RPMI8226 (cell line): ENCODE results near the gene ZBED4.

Experiments
- DNase-seq: peaks from one replicate; pipeline ENCODE4 v3.0.0-alpha.2; 2015

The ZBED4 gene

DNA sequence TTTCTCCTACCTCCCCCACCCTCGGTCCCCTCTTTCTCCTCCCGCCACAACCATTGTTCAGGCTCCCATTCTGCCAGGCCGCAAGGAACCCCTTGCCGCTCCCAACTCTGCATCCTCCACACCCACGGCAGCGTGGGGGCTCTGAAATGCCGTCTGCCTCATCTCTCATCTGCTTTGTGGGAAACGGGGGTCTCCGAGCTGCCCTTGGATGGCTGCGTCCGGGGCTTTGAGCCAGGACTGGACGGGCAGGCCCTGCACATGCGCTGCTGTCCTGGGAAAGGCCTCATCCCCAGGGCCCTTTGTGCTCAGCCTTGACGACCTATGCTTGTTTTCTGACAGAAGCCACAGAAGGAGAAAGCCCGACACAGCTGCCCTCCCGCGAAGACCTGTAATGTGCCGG is 73.3 kb downstream of the ZBED4 start:
- no peak for DNase-seq

DNA sequence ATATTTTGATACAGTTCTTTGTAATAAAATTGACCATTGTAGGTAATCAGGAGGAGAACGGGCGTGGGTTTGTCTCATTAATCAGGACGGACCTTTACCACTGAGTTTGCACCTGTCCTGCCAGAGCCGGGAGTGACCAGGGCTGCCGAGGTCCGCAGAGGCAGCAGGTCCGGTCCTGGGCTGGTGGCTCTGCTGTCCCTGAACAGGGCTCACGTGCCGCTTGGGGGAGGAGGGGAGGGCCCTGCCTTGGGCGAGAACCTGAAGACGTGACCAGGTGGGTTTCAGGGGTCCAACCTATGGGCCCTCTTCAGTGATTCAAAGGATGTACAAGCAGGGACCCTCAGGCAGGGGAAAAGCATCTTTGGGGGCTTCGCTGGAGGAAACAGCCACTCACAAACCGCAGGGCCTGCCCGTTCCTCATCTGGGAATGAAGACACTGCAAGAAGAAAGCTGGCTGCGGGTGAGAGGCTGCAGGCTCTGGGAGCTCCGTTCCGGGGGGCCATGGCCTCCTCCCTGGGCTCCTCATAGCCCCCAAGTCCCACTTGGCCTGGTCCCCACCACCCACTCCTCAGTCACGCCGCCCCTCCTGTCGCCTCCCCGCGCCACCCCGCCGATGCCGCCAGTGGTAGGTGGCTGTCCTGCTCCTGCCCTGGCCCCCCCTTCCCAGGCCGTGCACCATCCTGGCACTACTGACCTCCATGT is 74.0 kb downstream of the ZBED4 start:
- DNase-seq: no peak

DNA sequence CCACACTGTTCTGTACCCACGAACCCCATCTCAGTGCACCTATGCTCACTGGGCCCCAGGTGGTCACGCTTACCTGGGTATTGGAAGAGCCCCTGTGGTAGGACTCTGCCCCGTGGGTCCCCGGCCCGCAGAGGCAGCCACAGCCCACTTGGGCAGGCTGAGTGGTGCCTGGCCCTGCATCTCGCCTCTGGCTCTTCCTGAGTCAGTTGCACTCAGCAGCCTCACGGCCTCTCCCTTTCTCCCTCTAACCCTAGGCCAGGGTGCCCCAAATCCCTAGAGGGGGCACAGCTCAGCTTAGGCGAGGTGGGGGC is 74.5 kb downstream of the ZBED4 start:
- no peak for DNase-seq

DNA sequence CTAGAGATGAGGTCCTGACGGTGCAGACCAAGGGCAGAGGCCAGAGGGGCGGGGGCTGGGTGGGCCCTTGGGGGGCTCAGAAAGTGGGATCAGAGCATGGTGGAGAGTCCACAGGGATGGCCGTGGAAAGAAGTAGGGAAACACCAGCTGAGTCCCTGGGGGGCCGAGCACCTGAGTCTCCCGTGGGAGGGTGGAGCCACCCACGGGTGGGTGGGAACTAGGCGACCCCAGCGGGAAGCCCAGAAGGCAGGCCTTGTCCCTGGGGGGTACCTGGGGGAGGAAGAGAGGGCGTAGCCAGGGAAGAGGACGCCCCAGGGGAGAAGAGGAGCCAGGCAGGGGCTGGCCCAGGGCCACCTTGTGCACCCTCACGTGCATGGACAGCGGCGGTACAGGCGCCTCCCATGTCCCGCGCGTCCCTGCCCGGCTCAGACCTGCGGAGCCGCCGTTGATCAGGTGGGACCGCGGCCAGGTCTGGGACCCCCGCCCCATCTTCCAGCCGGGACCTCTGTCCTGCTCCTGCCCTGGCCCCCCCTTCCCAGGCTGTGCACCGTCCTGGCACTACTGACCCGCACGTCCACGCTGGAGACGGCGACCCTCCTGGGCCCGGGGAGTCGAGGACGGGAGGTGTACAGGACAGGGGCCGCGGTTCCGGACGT is 75.0 kb downstream of the ZBED4 start:
- no peak for DNase-seq

DNA sequence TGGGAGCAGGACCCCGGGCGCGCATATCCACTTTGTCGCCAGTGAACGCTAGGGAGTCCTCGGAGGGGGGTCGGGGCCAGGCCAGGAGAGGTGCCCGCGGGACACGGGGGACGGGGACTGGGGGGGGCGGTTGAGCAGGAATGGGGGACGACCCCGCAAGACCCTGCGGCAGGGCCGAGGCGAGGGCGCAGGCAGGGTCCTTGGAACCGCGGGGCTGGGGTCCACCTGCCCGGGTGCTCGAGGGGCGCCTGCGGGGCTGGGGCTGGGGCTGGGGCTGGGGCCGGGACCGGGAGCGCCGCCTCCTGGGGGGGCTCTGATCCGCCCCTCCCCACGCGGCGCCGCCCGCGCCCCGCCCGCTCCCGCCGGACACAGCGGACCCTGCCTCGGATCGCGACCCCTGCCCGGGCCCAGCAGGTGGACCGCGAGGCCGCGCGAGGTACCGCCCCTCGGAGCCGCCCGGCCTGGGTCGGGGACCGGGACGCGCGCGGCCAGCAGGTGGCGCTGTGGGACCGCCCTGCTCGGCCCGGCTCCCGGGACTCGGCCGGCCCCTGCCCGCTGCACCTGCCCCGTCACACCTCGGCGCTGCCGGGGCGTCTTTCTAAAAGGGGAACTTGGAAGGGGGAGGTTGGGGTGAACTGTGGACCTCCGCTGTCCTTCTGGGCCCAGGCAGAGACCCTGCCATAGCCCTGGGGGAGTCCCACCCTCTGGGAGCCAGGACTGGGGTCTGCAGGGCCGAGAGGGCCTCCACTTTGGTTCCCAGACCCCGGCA is 75.8 kb downstream of the ZBED4 start:
- DNase-seq: peak; percentile 85

DNA sequence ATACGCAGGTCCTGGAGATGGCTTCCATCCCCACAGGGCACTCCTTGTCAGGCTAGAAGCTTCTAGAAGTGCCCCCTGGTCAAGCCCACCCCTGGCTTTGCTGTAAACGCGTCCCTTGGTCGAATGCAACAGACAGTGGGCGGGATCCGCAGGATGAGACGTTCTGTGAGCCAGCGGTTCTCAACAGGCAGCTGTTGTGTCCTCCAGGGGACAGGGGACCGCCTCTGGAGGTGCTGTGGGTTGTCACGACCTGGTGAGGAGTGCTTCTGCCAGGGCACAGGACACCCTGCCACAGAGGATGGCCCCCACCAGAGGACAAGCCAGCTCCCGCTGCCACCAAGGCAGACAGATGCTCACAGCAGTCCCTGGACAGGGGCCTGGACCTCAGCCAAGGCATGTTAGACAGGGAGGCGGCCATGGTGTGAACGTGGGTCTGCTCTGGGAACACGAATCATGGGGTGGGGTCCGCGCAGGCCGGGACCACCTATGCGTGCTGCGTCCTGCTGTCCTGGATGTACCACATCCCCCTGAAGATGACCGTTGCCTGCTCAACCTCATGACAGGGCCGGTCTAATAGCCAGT is 76.4 kb downstream of the ZBED4 start:
- DNase-seq: no peak

DNA sequence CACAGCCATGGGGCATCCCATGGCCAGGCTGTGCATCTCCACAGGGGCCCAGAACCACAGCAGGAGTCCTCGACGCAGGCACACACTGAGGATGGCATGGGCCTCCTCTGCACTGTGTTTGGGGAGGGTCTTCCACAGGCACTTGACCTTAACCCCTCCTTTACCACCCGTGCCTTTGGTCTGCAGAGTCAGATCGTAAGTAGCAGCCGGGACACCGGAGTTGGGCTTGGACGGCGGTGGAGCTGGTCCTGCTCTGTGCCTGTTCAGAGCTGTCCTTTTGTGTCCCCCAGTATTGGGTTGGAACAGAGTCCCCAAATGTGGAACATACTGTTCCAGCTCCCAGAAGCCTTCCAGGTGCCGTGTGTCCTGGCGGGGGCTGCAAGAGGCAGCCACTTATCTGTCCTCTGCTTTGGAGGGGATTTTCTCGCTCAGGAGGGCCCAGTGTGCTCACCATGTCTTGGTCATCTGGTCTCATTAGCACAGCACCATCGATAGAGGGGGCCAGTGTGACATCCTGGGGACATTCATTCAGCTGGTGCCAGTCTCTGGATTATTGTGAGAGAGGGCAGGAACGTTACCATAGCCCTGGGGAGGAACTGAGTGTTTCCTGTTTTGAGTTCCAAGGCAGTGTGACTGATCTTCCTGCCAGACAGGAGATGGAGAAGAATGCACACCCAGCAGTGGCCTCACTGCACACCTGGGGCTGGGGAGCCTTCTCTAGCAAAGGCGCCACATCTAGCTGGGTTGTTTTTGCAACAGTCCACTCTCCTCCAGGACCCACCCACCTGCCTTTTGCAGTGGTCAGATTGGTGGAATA is 77.2 kb downstream of the ZBED4 start:
- peak; percentile 94 for DNase-seq

DNA sequence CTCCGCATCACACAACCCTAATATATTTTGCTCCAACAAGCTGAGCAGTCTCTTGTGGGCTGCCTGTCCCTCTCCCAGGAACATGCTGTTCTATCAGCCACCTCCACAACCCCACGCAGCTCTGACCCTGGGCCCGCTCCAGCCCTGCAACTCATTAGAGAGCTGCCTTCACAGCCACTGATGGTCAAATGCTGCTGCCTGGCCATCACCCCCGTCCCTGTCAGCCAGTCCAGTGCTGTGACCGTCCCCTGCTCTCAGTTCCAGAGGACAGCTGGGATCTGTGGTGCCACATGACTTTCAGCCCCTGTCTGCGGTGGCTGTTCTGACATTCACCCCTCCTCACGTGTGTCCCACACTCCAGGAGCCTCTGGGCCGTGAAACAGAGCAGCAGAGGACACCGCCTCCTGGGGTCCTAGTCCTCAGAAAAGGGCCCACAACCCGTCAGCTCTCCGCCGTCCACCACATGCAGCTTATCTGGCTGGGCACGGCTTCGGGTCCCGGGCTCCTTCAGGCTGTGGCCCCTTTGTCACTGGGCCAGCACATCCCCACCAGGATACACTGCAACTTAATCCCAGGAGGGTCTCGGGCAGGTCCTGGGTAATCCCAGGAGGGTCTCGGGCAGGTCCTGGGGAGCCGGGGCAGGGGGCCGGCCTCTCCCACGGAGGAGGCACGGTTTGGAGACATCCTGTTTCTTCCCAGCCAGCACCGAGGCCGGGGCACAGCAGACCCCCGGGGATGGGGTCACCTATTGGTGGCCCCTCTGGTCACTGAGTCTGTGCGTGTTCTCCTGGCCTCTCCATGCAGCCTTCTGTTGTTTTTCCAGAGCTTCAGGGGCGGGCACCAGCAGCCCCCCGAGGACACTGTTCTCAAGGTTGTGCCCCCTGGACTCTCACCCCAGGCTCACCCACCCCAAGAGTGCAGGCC is 79.9 kb downstream of the ZBED4 start:
- DNase-seq: peak; percentile 54

DNA sequence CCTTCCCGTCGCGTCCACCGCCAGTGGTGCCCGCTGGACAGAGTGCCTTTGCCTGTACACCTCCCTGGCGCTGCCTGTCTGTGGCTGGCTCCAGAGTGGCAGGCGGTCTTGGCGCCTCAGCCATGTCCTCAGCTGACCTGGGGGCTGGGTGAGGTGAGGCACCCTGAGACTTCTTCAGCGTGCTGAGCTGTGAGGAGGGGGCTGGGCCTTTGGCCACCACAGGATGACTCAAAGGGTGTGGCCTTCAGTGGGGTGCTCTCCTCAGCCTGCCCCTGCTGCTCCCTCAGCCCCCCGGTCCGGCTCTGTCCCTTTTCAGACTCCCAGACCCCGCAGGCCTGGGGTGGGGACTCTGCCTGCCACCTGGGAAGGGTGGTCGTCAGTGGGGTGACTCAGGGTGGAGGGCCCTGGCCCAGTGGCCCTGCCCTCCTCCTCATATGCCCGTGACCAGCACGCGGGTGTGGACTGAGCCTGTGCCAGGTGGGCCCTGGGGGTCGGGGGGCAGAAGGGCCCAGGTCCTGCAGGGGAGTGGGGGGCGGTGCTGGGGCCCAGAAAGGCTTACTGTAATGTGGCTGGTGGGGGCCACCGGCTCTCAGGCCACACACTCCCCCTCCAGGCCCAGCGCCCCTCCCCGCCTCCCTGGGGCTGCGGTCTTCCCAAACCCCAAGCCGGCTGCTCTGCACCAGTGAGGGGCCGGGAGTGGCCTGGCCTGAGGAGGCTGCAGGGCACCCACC is 80.7 kb downstream of the ZBED4 start:
- DNase-seq: peak; percentile 95

DNA sequence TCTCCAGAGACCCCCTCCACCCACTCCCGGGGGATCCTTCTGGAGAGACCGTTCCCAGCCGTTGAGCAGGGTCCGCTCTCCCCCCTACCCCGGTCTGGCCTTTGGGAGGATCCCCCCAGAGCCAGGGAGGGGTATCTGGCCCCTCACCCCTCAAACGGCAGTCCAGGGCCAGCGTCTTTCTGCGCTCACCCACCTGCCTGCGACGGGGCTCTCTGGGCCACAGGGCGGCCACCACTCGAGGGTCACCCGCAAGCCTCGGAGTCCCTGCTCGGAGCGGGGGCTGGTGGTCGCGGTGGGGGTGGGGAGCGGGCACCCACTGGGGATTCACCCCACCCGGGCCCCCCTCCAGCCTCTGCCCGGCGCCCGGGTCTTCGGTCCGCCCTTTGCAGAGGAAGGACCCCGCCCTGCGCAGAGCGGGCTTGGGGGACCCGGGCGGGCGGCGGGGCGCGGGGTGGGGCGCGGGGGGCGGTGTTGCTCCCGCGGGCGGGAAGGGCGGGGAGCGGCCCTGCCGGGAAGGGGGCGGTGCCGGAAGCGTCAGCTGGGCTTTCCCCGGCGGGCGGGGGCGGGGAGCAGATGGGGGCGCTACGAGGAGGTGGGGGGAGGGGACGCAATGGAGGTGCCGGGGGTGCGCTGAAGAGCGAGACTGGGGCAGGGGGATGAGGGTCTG is 81.4 kb downstream of the ZBED4 start:
- peak; percentile 93 for DNase-seq

DNA sequence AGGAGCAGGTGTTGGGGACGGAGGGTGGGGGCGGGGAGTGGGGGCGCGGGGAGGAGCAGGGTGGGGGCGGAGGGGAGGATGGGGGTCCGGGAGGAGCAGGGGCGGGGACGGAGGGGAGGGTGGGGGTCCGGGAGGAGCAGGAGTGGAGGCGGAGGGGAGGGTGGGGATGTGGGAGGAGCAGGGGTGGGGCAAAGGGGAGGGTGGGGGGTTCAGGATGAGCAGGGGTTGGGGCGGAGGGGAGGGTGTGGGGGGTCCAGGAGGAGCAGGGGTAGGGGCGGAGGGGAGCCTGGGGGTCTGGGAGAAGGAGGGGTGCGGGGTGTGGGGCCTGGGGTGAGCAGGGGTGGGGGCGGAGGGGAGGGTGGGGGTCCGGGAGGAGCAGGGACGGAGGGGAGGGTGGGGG is 81.9 kb downstream of the ZBED4 start:
- DNase-seq: no peak

DNA sequence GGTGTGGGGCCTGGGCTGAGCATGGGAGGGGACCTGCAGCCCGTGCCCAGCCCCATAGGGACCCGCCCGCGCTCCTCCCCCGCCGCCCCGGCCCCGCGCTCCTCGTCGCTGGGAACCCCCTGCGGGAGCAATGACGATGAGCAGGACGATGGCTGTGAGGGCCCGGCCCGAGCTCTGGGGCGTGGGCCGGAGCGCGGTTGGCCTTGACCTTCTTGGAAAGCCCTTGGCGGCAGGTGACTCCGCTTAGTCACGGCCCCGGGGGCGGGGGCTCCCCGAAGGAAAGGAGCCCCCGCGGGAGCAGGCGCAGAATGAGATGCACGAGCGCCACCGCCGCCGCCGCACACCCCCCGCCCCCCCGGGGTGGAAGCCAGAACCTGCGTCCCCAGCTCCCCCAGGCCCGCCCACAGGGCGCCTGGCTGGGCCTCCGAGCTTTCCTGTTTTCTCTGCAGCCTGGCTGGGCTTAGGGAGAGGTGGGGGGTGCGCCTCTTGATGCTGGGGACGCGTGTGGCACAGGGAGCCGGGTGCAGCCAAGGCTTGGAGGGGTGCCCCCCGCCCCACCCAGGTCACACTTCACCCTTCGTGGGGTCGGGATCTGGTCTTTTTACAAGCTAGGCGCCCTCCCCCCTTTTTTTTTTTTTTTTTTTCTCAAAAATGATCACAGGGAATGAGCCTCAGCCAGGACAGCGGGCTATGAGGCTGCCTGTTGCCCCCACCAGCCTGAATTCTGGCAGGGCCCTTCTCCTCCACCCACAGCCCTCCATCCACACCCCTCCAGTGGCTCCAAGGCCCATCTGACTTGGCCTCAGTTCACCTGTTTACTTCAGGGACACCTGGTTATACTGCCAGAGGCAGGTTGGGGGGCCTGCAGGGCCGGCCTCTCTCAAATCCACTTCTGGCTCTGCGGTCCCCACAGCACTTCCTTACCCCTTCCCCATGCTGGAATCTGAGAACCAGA is 82.7 kb downstream of the ZBED4 start:
- DNase-seq: peak; percentile 96

DNA sequence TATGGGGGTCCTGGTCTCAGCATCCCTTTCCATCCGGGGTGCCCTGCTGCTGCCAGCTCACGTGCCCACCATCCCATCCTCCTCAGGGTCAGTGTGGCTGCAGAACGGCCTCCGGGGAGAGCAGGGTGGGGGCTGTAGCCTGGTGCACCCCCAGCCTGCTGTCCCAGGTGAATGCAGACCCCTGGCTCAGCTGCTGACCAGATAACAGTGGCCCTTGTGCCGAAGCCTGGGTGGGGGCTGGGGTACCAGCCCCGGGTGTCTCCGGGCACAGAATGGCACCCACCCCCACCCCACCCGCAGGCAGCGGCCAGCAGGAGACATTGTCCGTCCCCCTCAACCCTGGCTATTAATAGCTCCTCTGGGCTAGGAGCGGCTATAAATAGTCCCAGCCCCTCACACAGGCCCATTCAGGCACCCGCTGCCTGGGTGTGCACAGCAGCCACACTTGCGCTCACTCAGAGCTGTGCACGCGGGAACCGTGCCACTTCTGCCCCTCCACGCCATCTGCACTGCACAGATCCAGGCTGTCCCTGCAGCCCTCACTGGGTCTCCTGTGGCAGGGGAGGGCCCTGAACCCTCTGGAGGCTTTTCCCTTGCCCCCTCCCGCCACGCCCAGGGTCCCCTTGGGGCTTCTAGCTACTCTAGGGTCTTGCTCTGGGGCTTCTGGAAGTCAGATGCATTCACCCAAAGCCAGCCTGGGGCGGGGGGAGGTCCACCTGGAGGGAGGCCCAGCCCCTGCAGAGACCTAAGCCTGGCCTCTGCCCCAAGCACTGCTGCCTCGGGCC is 83.5 kb downstream of the ZBED4 start:
- DNase-seq: peak; percentile 72

DNA sequence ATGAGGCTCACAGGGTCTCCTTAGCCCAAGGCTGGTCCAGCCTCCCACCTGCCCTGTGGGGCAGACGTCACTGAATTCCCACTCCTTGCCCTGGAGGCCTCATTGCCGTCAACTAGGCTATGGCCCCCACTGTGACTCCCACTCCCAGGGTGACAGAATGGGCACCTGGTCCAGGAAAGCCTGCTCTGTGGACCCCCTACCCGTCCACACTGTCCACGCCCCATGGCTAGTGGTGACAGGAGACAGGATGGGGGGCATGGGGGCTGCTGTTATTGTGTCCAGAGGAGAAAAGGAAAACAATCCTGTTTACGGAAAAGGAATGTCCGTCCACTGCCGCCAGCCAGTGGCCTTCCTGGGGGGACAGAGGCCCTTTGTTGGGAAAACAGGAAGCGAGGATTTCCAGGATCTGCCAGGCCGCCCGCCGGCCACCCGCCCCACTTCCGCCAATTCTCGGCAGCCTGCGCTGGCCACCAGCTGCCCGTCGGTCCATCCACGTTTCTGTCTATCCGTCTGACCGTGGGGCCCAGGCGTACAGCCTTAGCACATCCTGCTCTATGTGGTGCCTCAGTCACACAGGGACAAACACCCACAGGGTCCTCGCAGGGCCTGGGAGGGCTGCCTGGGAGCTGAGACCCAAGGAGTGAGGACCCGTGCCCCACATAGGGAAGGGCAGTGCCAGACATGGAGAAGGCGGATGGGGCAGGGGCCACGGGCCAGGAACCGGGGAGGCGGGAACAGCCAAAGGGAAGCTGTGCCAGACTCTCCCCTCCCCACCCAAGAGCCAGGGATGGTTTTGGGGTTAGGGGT is 84.3 kb downstream of the ZBED4 start:
- DNase-seq: no peak

DNA sequence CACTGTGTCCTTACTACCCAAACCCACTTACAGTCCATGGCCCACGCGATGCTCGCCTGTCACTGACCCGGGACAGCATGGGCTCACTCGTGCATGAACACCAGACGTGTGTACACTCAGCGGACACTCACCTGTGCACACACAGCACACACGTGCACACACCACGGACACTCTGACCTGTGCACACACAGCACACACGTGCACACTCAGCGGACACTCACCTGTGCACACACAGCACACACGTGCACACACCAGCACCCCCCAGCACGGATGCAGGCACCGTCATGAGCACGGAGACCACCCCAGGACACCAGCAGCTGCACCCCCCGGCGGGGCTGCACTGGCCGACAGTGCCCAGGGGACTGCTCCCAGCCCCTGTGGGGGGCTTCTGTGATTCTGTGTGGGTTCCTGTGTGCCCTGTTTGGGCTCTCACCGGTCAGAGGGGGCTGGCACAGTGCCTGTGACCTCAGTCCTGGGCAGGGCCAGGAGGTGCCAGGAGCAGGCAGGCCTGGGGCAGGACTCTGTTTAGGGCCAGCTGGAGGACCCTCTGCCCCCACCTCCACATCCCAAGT is 85.0 kb downstream of the ZBED4 start:
- DNase-seq: no peak
